ENCODE results near the gene ANKS6.

Gene ANKS6

DNA sequence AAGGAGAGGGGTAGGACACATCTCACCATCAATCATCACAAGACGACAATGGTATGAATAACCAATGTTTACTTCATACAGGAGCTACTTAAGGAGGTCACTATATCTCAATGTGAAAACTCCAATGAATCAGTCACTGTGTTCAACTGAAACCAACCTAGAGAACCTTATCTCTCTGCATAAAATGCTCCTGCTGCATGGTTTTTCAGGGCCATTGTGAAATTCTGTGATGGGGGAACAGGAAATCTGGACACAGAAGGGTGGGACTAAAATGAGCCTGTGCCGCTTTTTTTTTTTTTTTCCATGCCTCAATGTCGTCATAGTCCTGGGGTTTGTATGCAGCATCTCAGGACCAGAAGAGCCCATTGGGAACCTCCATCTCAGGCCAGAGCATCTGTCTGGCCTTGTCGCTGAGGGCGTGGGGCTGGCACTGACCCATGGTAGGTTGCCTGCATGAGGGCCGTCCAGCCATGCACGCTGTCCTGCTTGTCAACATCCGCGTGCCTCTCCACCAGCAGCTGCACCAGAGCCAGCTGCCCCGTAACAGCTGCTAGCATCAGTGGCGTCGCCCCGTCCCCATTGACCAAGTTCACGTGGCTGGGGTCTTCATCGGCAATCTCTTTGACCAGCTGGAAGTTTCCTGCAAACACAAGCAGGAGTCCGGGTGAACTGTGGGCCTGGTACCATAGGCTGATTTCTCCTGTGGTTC, 12.7 kb downstream of the ANKS6 start:
- TF ChIP-seq, protein P1, sequence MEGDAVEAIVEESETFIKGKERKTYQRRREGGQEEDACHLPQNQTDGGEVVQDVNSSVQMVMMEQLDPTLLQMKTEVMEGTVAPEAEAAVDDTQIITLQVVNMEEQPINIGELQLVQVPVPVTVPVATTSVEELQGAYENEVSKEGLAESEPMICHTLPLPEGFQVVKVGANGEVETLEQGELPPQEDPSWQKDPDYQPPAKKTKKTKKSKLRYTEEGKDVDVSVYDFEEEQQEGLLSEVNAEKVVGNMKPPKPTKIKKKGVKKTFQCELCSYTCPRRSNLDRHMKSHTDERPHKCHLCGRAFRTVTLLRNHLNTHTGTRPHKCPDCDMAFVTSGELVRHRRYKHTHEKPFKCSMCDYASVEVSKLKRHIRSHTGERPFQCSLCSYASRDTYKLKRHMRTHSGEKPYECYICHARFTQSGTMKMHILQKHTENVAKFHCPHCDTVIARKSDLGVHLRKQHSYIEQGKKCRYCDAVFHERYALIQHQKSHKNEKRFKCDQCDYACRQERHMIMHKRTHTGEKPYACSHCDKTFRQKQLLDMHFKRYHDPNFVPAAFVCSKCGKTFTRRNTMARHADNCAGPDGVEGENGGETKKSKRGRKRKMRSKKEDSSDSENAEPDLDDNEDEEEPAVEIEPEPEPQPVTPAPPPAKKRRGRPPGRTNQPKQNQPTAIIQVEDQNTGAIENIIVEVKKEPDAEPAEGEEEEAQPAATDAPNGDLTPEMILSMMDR (IDR thresholded peaks at IDR 0.05; ENCODE audit: control extremely low read depth, extremely low read depth, low read depth, missing control alignments), result no peak
- ChIA-PET POLR2A (no interaction called here), CTCF (interaction anchor here (1.0 to 5.8 kb wide), 4 partner anchors 9 to 18 kb away, joined by 3 to 52 read pairs (median 6); no protein-coding TSS in a partner anchor)
- no peak for DNase-seq (ENCODE audit: extremely low spot score)

DNA sequence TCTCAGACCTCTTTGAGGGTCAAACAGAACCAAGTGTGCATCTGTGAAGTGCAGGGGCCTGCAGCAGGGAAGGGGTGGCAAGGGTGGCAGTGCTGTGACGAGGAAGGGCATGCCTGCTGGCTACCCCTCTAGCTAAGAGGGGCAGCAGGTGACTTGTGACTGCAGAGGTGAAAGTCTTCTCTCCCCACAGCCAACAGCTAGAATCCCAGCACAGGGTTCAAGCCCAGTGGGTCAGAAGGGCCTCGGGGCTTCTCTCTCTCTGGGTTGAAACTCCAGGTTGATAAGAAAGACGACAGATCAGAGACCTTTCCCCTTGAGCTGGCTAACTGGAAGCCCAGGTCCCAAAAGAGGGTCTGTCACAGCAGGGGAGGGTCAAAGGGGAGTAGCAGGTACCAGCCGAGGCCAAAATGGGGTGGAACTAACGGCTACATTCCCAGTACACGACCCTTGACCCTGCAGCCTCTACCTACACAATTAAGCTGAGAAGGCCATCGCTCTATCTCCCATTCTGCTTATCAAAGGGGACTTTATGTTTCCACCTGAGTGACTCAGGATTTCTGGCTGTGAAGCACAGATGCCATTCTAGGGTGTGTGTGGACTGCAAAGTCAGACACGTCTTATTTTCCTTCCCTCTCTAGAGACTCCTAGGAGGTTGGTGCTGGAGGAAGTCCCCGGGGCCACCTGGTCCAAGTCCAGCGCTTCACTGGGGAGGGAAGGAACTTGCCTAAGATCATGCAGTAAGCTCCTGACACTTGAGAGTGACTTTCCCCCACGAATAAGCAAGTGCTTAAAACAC, 14.6 kb downstream of the ANKS6 start:
- CTCF ChIA-PET, result interaction anchor here (3.0 kb wide), 1 partner anchor 10 kb away, joined by 9 read pairs; no protein-coding TSS in a partner anchor
- POLR2A ChIA-PET, result no interaction called here
- no peak for DNase-seq (ENCODE audit: extremely low spot score)
- TF ChIP-seq, protein P1 (IDR thresholded peaks at IDR 0.05; ENCODE audit: control extremely low read depth, extremely low read depth, low read depth, missing control alignments), result no peak

DNA sequence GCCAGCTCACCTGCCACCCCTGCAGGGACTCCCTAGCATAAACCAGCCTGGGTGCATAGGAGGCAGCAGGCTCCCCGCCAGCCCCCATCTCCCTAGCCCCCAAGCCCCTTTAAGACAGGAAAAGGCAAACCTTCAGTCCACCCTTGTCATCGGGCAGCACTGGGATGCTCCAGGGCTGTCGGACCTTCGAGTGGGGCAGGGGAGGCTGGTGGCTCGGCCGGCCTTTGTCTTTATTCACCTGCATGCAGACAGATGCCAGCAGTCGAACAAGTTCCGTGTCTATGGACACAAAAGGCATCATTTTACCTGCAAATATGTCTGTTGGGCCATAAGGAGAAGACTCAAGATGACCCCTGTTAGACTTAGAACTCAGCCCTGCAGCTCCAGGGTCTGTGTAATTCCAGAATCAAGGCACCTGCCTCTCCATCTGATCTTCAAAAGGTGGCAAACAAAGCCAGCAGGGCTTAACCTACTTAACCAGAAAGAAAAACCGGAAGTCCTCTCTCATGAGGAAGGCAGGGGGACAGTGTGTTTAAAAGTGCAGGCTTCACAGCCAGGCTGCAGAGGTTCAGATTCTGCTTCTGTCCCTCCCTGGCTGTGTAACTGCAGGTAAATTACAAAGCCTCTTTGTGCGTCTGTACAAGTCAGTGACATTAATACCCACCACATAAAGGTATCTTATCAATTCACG, 16.2 kb downstream of the ANKS6 start:
- DNase-seq (ENCODE audit: extremely low spot score), result no peak
- ChIA-PET POLR2A (no interaction called here), CTCF (no interaction called here)

DNA sequence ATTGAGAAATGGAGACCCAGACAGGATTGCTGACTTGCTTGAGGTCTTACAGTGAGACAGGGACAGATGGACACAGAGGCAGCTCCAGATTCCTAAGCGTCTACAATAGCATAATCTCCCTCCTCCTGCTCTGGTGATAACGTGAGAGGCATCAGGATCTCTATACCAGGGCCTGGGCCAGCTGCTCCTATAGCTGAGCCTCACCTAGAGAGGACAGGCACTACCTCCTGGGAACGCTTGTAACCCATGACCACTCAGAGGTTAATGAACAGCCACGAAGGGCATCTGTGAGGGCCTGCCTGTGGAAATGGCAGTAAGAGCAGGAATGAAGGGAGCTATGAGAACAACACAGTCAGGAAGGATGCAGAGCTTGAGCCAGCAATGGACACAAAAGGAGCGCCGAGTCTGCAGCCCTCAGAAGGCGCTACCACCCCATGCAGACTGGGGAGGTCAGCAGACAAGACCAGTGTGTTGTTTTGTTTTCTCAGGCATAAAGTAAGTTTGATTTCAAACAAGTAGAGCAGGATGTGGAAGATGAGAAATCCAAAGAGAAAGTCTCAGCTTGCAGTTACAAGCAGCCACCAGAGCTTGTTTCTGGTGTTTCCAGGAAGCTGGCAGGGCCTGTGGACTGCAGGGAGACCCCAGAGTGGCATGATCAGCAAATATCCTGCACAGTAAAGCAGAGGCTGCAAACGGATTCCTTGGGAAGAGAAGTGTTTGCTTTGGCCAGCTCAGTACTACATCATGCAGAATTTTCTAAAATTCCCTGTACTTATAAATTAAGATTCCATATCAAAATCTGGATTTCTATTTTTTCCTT, 17.4 kb downstream of the ANKS6 start:
- TF ChIP-seq, protein P1 (IDR thresholded peaks at IDR 0.05; ENCODE audit: control extremely low read depth, extremely low read depth, low read depth, missing control alignments), result no peak
- CTCF ChIA-PET, result interaction anchor here (1.6 to 6.7 kb wide), 3 partner anchors 12 to 466 kb away, joined by 6 to 111 read pairs (median 90); no protein-coding TSS in a partner anchor
- no peak for DNase-seq (ENCODE audit: extremely low spot score)
- POLR2A ChIA-PET, result interaction anchor here (0.7 kb wide), 1 partner anchor 1091 kb away, joined by 3 read pairs; no protein-coding TSS in a partner anchor

More for the DNA sequence above, 16.2 kb downstream of the ANKS6 start:
- TF ChIP-seq, protein P1 (IDR thresholded peaks at IDR 0.05; ENCODE audit: control extremely low read depth, extremely low read depth, low read depth, missing control alignments), result no peak

DNA sequence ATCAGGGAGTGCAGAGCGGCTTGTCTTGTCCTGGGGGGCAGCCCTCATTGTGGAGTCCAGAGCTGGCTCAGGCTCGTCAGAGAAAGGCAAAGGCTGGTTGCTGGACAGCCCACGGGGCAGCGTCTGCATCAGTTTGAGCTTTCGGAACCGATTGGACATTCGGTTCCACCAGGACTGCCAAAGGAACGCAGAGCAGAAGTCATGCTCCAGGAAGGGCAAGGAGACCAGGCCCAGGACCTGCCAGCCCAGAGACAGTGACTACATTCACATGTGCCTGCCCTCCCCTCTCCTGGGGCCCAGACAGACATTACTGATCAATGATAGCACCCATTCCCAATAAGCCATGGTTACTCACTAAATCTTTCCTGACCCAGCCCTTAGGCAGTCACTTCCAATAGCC, 18.1 kb downstream of the ANKS6 start:
- POLR2A ChIA-PET, result no interaction called here
- TF ChIP-seq, protein P1 (IDR thresholded peaks at IDR 0.05; ENCODE audit: control extremely low read depth, extremely low read depth, low read depth, missing control alignments), result no peak
- CTCF ChIA-PET, result interaction anchor here (1.2 to 6.7 kb wide), 5 partner anchors 10 to 465 kb away, joined by 5 to 111 read pairs (median 50); partner anchors contain the start of gene ANKS6
- DNase-seq (ENCODE audit: extremely low spot score), result no peak

All from GM10248 (cell line).